ENCODE results near the gene SCN9A.

DNA sequence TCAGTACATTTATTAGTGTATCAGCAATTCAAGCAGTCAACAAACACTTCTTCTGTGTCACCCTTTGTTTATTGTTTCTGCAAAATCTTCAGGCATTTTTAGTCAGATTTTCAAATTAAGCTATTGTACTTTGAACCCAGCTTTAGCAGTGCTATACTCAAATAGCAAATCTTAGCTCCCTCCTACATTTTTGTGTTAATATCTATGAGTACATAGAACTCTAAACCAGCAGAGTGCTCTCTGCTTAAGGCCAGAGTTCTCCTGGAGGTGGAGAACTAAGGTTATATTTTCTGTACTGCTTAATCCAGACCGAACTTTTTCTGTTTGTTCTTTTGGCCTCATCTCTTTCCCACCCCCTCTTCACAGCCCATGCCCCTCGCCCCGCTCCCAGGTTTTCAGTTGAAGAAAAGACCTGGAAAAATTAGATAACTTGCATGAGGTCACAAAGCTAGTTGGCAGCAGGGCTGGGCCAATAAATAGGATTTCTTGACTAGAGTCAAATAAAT lies 218.7 kb downstream of the SCN9A start:
- TF ChIP-seq, protein P1, sequence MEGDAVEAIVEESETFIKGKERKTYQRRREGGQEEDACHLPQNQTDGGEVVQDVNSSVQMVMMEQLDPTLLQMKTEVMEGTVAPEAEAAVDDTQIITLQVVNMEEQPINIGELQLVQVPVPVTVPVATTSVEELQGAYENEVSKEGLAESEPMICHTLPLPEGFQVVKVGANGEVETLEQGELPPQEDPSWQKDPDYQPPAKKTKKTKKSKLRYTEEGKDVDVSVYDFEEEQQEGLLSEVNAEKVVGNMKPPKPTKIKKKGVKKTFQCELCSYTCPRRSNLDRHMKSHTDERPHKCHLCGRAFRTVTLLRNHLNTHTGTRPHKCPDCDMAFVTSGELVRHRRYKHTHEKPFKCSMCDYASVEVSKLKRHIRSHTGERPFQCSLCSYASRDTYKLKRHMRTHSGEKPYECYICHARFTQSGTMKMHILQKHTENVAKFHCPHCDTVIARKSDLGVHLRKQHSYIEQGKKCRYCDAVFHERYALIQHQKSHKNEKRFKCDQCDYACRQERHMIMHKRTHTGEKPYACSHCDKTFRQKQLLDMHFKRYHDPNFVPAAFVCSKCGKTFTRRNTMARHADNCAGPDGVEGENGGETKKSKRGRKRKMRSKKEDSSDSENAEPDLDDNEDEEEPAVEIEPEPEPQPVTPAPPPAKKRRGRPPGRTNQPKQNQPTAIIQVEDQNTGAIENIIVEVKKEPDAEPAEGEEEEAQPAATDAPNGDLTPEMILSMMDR (IDR thresholded peaks at IDR 0.05; ENCODE audit: low read depth, low read length, poor library complexity, severe bottlenecking) = no peak
- TF ChIP-seq EZH2phosphoT487 (IDR thresholded peaks at IDR 0.05; ENCODE audit: borderline replicate concordance, low read length) = no peak
